Glutamatergic neuron (in vitro differentiated cells): ENCODE measurements around the gene HIPK2. TPM values are rescaled to one million over a fixed set of nuclear protein-coding genes. Genes with fewer than 3 reads are reported as not detected.

ENCODE experiments used
- DNase-seq: peaks from one replicate; pipeline ENCODE4 v3.0.0; 2022
- H3K27ac Mint-ChIP-seq: one replicate; pipeline ENCODE4 v1.8.0; 2020; ENCODE audit warnings: mild to moderate bottlenecking, mixed read lengths, inconsistent platforms; ENCODE audit not compliant: unreplicated experiment
- H3K27me3 Mint-ChIP-seq: one replicate; pipeline ENCODE4 v1.8.0; 2020; ENCODE audit warnings: mild to moderate bottlenecking, moderate library complexity, mixed read lengths, inconsistent platforms; ENCODE audit not compliant: unreplicated experiment
- H3K36me3 Mint-ChIP-seq: one replicate; pipeline ENCODE4 v1.8.0; 2020; ENCODE audit warnings: mild to moderate bottlenecking, mixed read lengths, inconsistent platforms; ENCODE audit not compliant: unreplicated experiment
- H3K4me1 Mint-ChIP-seq: one replicate; pipeline ENCODE4 v1.8.0; 2020; ENCODE audit warnings: mild to moderate bottlenecking, low read depth, mixed read lengths, inconsistent platforms; ENCODE audit not compliant: unreplicated experiment
- H3K4me3 Mint-ChIP-seq: one replicate; pipeline ENCODE4 v1.8.0; 2020; ENCODE audit warnings: mild to moderate bottlenecking, mixed read lengths, inconsistent platforms; ENCODE audit not compliant: unreplicated experiment
- H3K9me3 Mint-ChIP-seq: one replicate; pipeline ENCODE4 v1.8.0; 2020; ENCODE audit warnings: mild to moderate bottlenecking, moderate library complexity, mixed read lengths, inconsistent platforms; ENCODE audit not compliant: unreplicated experiment
- total RNA-seq: library from RNA; stranded (reverse); fragmentation: NEBNext Ultra II Directional; extraction: Animal tissue kit (Norgen Biotek cat#: 25700); gene quantifications from one replicate; pipeline ENCODE4 v1.2.1, GENCODE V29; 2021; ENCODE audit not compliant: unreplicated experiment
- TF ChIP-seq, protein P1 (sequence below): fragments of 200-600 bp; sonication (generic); IDR thresholded peaks from one replicate; pipeline ENCODE4 v1.5.0; 2021; ENCODE audit not compliant: partially characterized antibody, unreplicated experiment

The HIPK2 gene
- total RNA-seq, 1 donor from 2014 or later = 36.9 TPM

DNA sequence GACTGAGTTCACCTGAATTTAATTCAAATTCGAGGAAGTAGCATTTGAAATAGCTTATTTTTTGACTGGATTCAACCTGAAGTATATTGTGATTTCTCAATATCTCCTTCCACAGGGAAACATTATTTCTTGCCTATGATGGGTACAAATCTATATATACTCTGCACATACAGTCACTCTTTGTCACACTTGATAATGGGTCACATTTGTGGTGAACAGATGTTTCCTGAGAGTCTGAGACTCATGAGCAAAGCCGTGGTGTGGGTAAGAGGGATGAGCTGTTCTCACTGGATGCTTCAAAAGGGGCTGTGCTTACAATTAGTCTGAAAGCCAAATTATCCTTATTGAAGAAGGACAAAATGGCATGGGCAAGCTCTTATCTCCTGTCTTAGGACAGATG lies 33.3 kb upstream of the HIPK2 start:
- no peak overlapping the region for H3K27ac Mint-ChIP-seq
- no peak overlapping the region for H3K4me3 Mint-ChIP-seq
- H3K9me3 Mint-ChIP-seq = peaks cover 1% of the 10 kb centered on the region

DNA sequence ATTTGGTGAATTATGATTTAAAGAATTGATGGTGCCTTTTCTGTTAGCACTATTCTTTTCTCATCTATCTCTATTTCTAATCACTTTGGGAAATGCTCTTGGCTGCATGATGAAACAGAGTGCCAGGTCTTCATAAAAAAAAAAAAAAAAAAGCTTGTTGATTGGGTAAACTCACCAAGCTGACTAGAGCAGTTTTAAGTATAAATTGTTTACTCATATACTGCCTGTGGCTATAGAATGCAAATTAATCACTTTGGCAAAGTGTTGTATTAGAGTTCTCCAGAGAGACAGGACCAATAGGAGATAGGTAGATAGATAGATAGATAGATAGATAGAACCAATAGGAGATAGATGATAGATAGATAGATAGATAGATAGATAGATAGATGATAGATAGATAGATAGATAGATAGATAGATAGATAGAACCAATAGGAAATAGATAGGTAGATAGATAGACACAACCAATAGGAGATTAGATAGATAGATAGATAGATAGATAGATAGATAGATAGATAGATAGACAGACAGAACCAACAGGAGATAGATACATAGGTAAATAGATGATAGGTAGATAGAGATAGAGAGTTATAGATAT lies 31.1 kb upstream of the HIPK2 start:
- H3K9me3 Mint-ChIP-seq = peaks cover 1% of the 10 kb centered on the region
- H3K27me3 Mint-ChIP-seq = peaks cover 4% of the 10 kb centered on the region
- no peak overlapping the region for H3K27ac Mint-ChIP-seq
- no peak for DNase-seq
- H3K4me1 Mint-ChIP-seq = no peaks in the 10 kb centered on the region
- H3K4me3 Mint-ChIP-seq = no peak overlapping the region
- TF ChIP-seq, protein P1, sequence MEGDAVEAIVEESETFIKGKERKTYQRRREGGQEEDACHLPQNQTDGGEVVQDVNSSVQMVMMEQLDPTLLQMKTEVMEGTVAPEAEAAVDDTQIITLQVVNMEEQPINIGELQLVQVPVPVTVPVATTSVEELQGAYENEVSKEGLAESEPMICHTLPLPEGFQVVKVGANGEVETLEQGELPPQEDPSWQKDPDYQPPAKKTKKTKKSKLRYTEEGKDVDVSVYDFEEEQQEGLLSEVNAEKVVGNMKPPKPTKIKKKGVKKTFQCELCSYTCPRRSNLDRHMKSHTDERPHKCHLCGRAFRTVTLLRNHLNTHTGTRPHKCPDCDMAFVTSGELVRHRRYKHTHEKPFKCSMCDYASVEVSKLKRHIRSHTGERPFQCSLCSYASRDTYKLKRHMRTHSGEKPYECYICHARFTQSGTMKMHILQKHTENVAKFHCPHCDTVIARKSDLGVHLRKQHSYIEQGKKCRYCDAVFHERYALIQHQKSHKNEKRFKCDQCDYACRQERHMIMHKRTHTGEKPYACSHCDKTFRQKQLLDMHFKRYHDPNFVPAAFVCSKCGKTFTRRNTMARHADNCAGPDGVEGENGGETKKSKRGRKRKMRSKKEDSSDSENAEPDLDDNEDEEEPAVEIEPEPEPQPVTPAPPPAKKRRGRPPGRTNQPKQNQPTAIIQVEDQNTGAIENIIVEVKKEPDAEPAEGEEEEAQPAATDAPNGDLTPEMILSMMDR = no peak
- H3K36me3 Mint-ChIP-seq = peaks cover 13% of the 10 kb centered on the region

More for the DNA sequence above, 33.3 kb upstream of the HIPK2 start:
- H3K4me1 Mint-ChIP-seq = no peaks in the 10 kb centered on the region
- no peak for DNase-seq
- peaks cover 8% of the 10 kb centered on the region for H3K36me3 Mint-ChIP-seq
- TF ChIP-seq, protein P1 = no peak
- H3K27me3 Mint-ChIP-seq = peaks cover 4% of the 10 kb centered on the region

DNA sequence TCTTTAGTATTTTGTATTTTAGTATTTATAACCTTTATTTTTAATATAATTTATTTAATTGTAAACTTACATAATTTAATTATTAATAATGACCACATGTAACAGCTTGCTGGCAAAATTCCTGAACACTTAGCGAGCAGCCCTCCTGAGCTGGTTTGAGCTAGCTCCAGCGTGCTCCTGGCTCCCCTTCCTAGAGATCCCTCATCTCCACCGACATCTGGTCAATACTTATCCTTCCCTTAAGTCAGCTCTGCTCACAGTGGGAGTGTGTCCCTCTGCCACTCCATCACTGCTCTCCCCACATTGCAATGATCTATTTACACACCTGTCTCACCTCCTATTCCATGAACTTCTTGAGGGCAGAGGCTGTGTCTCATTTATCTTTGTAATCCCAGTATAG lies 30.6 kb upstream of the HIPK2 start:
- Mint-ChIP-seq H3K27ac (no peak overlapping the region), H3K27me3 (peaks cover 4% of the 10 kb centered on the region), H3K4me1 (no peaks in the 10 kb centered on the region), H3K36me3 (peaks cover 13% of the 10 kb centered on the region), H3K9me3 (peaks cover 1% of the 10 kb centered on the region), H3K4me3 (no peak overlapping the region)
- TF ChIP-seq, protein P1 = no peak
- DNase-seq = no peak

DNA sequence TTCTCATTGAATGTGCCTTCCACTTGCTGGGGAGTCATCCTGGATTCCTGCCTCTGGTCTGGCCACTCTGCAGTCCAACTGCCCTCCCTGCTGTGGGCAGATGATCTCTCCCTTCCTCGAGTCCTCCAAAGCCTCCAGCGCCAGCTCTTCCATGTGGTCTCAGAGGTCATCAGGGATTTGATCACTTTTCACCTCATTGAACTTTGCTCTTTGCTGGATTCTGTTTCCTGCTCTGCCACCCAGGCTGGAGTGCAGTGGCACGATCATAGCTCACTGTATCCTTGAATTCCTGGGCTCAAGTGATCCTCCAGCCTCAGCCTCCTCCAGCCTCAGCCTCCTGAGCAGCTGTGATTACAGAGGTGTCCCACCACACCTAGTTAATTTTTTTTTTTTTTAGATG lies 29.2 kb upstream of the HIPK2 start:
- peak overlapping the region; percentile 30 for H3K27ac Mint-ChIP-seq
- peaks cover 23% of the 10 kb centered on the region for H3K36me3 Mint-ChIP-seq
- H3K27me3 Mint-ChIP-seq = peaks cover 4% of the 10 kb centered on the region
- no peaks in the 10 kb centered on the region for H3K4me1 Mint-ChIP-seq
- H3K9me3 Mint-ChIP-seq = peaks cover 9% of the 10 kb centered on the region
- no peak for DNase-seq
- no peak overlapping the region for H3K4me3 Mint-ChIP-seq
- TF ChIP-seq, protein P1 = no peak

DNA sequence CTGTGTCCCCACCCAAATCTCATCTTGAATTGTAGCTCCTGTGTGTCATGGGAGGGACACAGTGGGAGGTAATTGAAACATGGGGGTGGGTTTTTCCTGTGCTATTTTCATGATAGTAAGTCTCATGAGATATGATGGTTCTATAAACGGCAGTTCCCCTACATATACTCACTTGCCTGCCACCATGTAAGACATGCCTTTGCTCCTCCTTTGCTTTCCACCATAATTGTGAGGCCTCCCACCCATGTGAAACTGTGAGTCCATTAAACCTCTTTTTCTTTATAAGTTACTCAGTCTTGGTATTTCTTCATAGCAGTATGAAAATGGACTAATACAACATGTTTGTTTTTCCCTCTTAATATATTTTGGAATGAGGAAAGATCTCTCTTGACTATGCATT lies 26.8 kb upstream of the HIPK2 start:
- Mint-ChIP-seq H3K36me3 (peaks cover 23% of the 10 kb centered on the region), H3K4me3 (no peak overlapping the region), H3K4me1 (no peaks in the 10 kb centered on the region), H3K27ac (no peak overlapping the region), H3K27me3 (peaks cover 3% of the 10 kb centered on the region), H3K9me3 (peaks cover 10% of the 10 kb centered on the region)
- DNase-seq = no peak
- TF ChIP-seq, protein P1 = no peak
